Measurements from ENCODE around the gene LZIC.

LZIC gene

GRCh38 chr1:9883585-9884449 lies 59.4 kb downstream of the LZIC start:
- no peak for DNase-seq

GRCh38 chr1:9882945-9883303 lies 60.3 kb downstream of the LZIC start:
- DNase-seq = no peak

GRCh38 chr1:9882296-9882944 lies 60.8 kb downstream of the LZIC start:
- no peak for DNase-seq

DNA sequence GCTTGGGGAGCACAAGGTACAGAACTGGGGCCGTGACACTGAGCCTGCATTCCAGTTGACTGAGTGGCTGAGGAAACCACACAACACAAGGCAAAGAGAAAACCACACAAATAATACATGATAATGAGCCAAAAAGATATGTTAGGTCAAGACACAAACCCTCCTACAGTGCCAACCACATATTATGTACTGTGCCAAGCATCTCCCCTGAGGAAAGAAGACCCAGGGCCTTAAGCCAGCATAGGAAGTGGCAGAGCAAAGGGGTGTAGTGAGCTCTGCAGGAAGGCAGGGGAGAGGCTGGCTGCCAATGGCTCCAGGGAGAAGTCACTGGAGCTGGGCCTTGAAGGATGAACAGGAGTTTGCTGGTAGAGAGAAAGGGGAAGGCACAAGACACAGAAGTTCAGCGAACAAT lies 61.3 kb downstream of the LZIC start:
- no peak for DNase-seq

Measured in hematopoietic multipotent progenitor cell treated with erythropoietin and hydrocortisone succinate and interleukin-3 and kit ligand, for 8 days (in vitro differentiated cells).